H9 (cell line): Measurements from ENCODE around the gene ARPC4. TPM values are rescaled to one million over a fixed set of nuclear protein-coding genes. Genes with fewer than 3 reads are reported as not detected.
A peak's percentile ranks its signal among the peaks of the same experiment; 100 is the strongest.

Source experiments
- DNase-seq: peaks from one replicate; pipeline ENCODE4 v3.0.0-alpha.2; 2017
- H2AFZ ChIP-seq: one replicate; pipeline ENCODE4 v1.6.1; 2013; ENCODE audit warnings: mild to moderate bottlenecking, low read length, control low read depth, moderate library complexity
- H2AK5ac ChIP-seq: 2 replicates; pipeline ENCODE4 v1.6.1; 2013; ENCODE audit warnings: low read length, control low read depth, mixed read lengths; ENCODE audit not compliant: insufficient read length
- H2BK120ac ChIP-seq: one replicate; pipeline ENCODE4 v1.6.1; 2013; ENCODE audit warnings: low read depth, mild to moderate bottlenecking, low read length, control low read depth, inconsistent platforms; ENCODE audit not compliant: poor library complexity, severe bottlenecking
- H2BK12ac ChIP-seq: 2 replicates; pipeline ENCODE4 v1.6.1; 2013; ENCODE audit warnings: low read length, control low read depth, mixed read lengths, low read depth; ENCODE audit not compliant: insufficient read length
- H2BK15ac ChIP-seq: 2 replicates; pipeline ENCODE4 v1.6.1; 2013; ENCODE audit warnings: low read depth, low read length, control low read depth
- H2BK20ac ChIP-seq: one replicate; pipeline ENCODE4 v1.6.1; 2013; ENCODE audit warnings: low read depth, mild to moderate bottlenecking, low read length, control low read depth, inconsistent platforms; ENCODE audit not compliant: poor library complexity, severe bottlenecking
- H2BK5ac ChIP-seq: 2 replicates; pipeline ENCODE4 v1.6.1; 2013; ENCODE audit warnings: low read length, control low read depth, mixed read lengths; ENCODE audit not compliant: insufficient read length
- H3K14ac ChIP-seq: 2 replicates; pipeline ENCODE4 v1.6.1; 2013; ENCODE audit warnings: low read length, control low read depth; ENCODE audit not compliant: insufficient read depth
- H3K18ac ChIP-seq: 2 replicates; pipeline ENCODE4 v1.6.1; 2013; ENCODE audit warnings: low read depth, mild to moderate bottlenecking, mixed read lengths, low read length, control low read depth; ENCODE audit not compliant: insufficient read length
- H3K23ac ChIP-seq: 2 replicates; pipeline ENCODE4 v1.6.1; 2013; ENCODE audit warnings: low read length, control low read depth, mixed read lengths, low read depth; ENCODE audit not compliant: insufficient read length
- H3K23me2 ChIP-seq: 2 replicates; pipeline ENCODE4 v1.6.1; 2013; ENCODE audit warnings: low read depth, mild to moderate bottlenecking, mixed read lengths, low read length, control low read depth; ENCODE audit not compliant: insufficient read length, poor library complexity, severe bottlenecking
- H3K27ac ChIP-seq: 2 replicates; pipeline ENCODE4 v1.5.1; 2013; ENCODE audit warnings: low read length, control low read depth, mixed read lengths, low read depth; ENCODE audit not compliant: insufficient read length
- H3K27me3 ChIP-seq: 2 replicates; pipeline ENCODE4 v1.6.1; 2013; ENCODE audit warnings: low read length, control low read depth, inconsistent platforms; ENCODE audit not compliant: insufficient read depth
- H3K4ac ChIP-seq: 2 replicates; pipeline ENCODE4 v1.6.1; 2013; ENCODE audit warnings: low read depth, mild to moderate bottlenecking, control low read depth, inconsistent platforms, low read length, moderate library complexity
- H3K4me1 ChIP-seq: 2 replicates; pipeline ENCODE4 v1.6.1; 2013; ENCODE audit warnings: low read length, control low read depth, inconsistent platforms; ENCODE audit not compliant: insufficient read depth
- H3K4me2 ChIP-seq: 2 replicates; pipeline ENCODE4 v1.6.1; 2013; ENCODE audit warnings: low read length, control low read depth, mixed read lengths; ENCODE audit not compliant: insufficient read length, insufficient read depth
- H3K56ac ChIP-seq: 2 replicates; pipeline ENCODE4 v1.6.1; 2013; ENCODE audit warnings: low read depth, mild to moderate bottlenecking, mixed read lengths, low read length, control low read depth; ENCODE audit not compliant: insufficient read length
- H3K79me1 ChIP-seq: 2 replicates; pipeline ENCODE4 v1.6.1; 2013; ENCODE audit warnings: low read depth, mild to moderate bottlenecking, moderate library complexity, low read length, control low read depth, inconsistent platforms; ENCODE audit not compliant: insufficient read depth, poor library complexity, severe bottlenecking
- H3K79me2 ChIP-seq: 2 replicates; pipeline ENCODE4 v1.6.1; 2013; ENCODE audit warnings: low read length, control low read depth, inconsistent platforms; ENCODE audit not compliant: insufficient read depth
- H3K9ac ChIP-seq: 2 replicates; pipeline ENCODE4 v1.6.1; 2013; ENCODE audit warnings: low read length, control low read depth, mixed read lengths; ENCODE audit not compliant: insufficient read length; ENCODE audit errors: extremely low read depth
- H3K9me3 ChIP-seq: one replicate; pipeline ENCODE4 v1.6.1; 2013; ENCODE audit warnings: low read depth, low read length, inconsistent platforms; ENCODE audit not compliant: control insufficient read depth
- H3T11ph ChIP-seq: one replicate; pipeline ENCODE4 v1.6.1; 2013; ENCODE audit warnings: mild to moderate bottlenecking, low read length, control low read depth, inconsistent platforms
- H4K20me1 ChIP-seq: one replicate; pipeline ENCODE4 v1.6.1; 2013; ENCODE audit not compliant: control insufficient read depth, insufficient read length, insufficient read depth
- H4K5ac ChIP-seq: 2 replicates; pipeline ENCODE4 v1.6.1; 2013; ENCODE audit warnings: low read depth, mild to moderate bottlenecking, mixed read lengths, low read length, control low read depth; ENCODE audit not compliant: insufficient read length
- H4K8ac ChIP-seq: replicated peaks from 2 replicates; pipeline ENCODE4 v1.6.1; 2013; ENCODE audit warnings: low read length, control low read depth, mixed read lengths, low read depth; ENCODE audit not compliant: insufficient read length
- H4K91ac ChIP-seq: 2 replicates; pipeline ENCODE4 v1.6.1; 2013; ENCODE audit warnings: low read depth, mild to moderate bottlenecking, moderate library complexity, mixed read lengths, low read length, control low read depth; ENCODE audit not compliant: insufficient read length
- H3K27ac Mint-ChIP-seq, 3 experiments: 2 replicates in 2 of 3; 3 replicates in 1 of 3; pipeline ENCODE4 v1.8.0; 2020 to 2021; ENCODE audit warnings: mixed read lengths in 3 of 3, mild to moderate bottlenecking in 1 of 3, moderate library complexity in 1 of 3
- H3K27me3 Mint-ChIP-seq: 2 replicates; pipeline ENCODE4 v1.8.0; 2021; ENCODE audit warnings: low read depth, mild to moderate bottlenecking, moderate library complexity, mixed read lengths
- H3K36me3 Mint-ChIP-seq, 3 experiments: 2 replicates in 2 of 3; 3 replicates in 1 of 3; pipeline ENCODE4 v1.8.0; 2020 to 2021; ENCODE audit warnings: low read depth in 3 of 3, mixed read lengths in 3 of 3; ENCODE audit not compliant: insufficient read depth in 1 of 3
- H3K4me1 Mint-ChIP-seq, 2 experiments: 2 replicates each; pipeline ENCODE4 v1.8.0; 2020; ENCODE audit warnings: mixed read lengths in 2 of 2
- H3K4me3 Mint-ChIP-seq, 2 experiments: 2 replicates in 1 of 2; 3 replicates in 1 of 2; pipeline ENCODE4 v1.8.0; 2020 to 2021; ENCODE audit warnings: mild to moderate bottlenecking in 2 of 2, mixed read lengths in 2 of 2, moderate library complexity in 1 of 2
- H3K9me3 Mint-ChIP-seq, 2 experiments: 2 replicates in 1 of 2; 3 replicates in 1 of 2; pipeline ENCODE4 v1.8.0; 2020; ENCODE audit warnings: mild to moderate bottlenecking in 2 of 2, mixed read lengths in 2 of 2, moderate library complexity in 1 of 2
- WGBS: extraction: QIAGEN DNeasy Blood & Tissue Kit; methylation state at CpG from one replicate; pipeline ENCODE4 v1.1.7; 2013; ENCODE audit warnings: missing lambda C conversion rate, low lambda C conversion rate, mixed read lengths; ENCODE audit not compliant: insufficient read length; ENCODE audit errors: extremely low coverage; 5-methylcytosine and 5-hydroxymethylcytosine counted together
- total RNA-seq: library from RNA; stranded (reverse); gene quantifications from 2 replicates; pipeline ENCODE4 v1.2.1, GENCODE V29; 2021
- TF ChIP-seq, protein P1 (sequence below): fragments of 200-600 bp; sonication (generic); conservative IDR thresholded peaks from 3 replicates; pipeline ENCODE4 v1.8.0; 2021; ENCODE audit warnings: antibody characterized with exemption, mild to moderate bottlenecking

ARPC4 gene
- total RNA-seq, 1 experiment from 2014 or later = 161 TPM

DNA sequence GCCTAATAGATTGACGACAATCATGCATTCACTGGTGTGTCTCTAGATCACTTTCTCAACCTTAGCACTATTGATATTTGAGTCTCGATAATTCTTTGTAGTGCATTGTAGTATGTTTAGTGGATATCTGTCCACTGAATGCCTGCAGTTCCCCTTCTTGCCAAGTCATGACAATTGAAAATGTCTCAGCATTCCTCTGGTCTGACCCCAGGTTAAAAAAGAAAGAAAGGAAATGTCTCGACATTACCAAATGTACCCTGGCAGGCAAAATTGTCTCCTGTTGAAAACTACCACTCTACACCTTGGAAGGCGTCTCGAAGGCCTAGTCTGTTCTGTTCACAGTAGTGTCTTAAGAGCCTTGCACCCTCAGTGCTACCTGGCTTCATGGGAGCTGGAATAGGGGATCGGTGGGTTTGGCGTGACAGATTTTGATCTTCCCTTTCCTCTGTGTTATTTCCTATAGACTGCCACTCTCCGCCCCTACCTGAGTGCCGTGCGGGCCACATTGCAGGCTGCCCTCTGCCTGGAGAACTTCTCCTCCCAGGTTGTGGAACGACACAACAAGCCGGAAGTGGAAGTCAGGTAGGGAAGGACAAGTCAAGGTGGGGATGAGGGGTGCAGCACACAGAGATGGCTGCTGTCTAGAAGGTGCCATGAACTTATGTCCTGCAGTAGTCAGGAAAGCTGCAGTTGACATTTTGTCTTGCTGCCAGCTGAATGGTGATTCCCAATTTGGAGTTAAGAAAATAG is 4.5 kb downstream of the ARPC4 start:
- Histone ChIP-seq H2BK5ac (no peak overlapping the region), H3K14ac (no peak overlapping the region), H3K9ac (no peak overlapping the region), H3K9me3 (no peaks in the 10 kb centered on the region), H3K79me2 (peaks cover 5% of the 10 kb centered on the region; the same call in 1 of the 2 replicates), H3K4me1 (no peaks in the 10 kb centered on the region), H3K79me1 (no peaks in the 10 kb centered on the region), H3K27me3 (no peaks in the 10 kb centered on the region; the same call in 1 of the 2 replicates), H4K5ac (no peak overlapping the region), H2BK12ac (no peak overlapping the region), H3K27ac (no peak overlapping the region), H2AFZ (no peak overlapping the region), H3K18ac (no peak overlapping the region), H3K56ac (no peak overlapping the region), H3K4me2 (no peak overlapping the region), H4K20me1 (no peaks in the 10 kb centered on the region), H3T11ph (no peak overlapping the region), H4K8ac (no peak overlapping the region), H2AK5ac (no peak overlapping the region), H3K4ac (no peak overlapping the region), H3K23me2 (peaks cover 6% of the 10 kb centered on the region), H4K91ac (no peak overlapping the region), H2BK20ac (no peak overlapping the region), H3K23ac (no peak overlapping the region), H2BK15ac (no peak overlapping the region), H2BK120ac (no peak overlapping the region)
- TF ChIP-seq, protein P1, sequence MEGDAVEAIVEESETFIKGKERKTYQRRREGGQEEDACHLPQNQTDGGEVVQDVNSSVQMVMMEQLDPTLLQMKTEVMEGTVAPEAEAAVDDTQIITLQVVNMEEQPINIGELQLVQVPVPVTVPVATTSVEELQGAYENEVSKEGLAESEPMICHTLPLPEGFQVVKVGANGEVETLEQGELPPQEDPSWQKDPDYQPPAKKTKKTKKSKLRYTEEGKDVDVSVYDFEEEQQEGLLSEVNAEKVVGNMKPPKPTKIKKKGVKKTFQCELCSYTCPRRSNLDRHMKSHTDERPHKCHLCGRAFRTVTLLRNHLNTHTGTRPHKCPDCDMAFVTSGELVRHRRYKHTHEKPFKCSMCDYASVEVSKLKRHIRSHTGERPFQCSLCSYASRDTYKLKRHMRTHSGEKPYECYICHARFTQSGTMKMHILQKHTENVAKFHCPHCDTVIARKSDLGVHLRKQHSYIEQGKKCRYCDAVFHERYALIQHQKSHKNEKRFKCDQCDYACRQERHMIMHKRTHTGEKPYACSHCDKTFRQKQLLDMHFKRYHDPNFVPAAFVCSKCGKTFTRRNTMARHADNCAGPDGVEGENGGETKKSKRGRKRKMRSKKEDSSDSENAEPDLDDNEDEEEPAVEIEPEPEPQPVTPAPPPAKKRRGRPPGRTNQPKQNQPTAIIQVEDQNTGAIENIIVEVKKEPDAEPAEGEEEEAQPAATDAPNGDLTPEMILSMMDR = no peak
- Mint-ChIP-seq H3K4me3 (no peak overlapping the region), H3K4me1 (peaks cover 6 to 15% of the 10 kb centered on the region in 2 experiments), H3K36me3 (peaks cover 43 to 70% (median 56%) of the 10 kb centered on the region in 3 experiments; a peak in 6 of 7 replicates), H3K9me3 (no peaks in the 10 kb centered on the region), H3K27me3 (peaks cover 1% of the 10 kb centered on the region; the same call in 1 of the 2 replicates), H3K27ac (peak overlapping the region in 1 of 3 experiments; percentile 33; a peak in 2 of 7 replicates)
- WGBS = no CpG with 5 or more reads among the region's 12 CpGs
- DNase-seq = no peak
